Kidney (tissue), 14 donors: ENCODE results near the gene SBK3. TPM values are rescaled to one million over a fixed set of nuclear protein-coding genes. Genes with fewer than 3 reads are reported as not detected.

Source experiments
- DNase-seq, 5 donors: peaks; one replicate each; pipeline ENCODE4 v3.0.0-alpha.2; 2013 to 2020
- FAIRE-seq: peaks from 2 replicates; lab custom pipeline; 2012; peaks lifted over from hg19 to GRCh38; lab: Jason Lieb, UNC
- H3K27ac ChIP-seq, 2 donors: one replicate each; pipeline ENCODE4 v1.7.0; 2013; ENCODE audit warnings: low read depth in 2 of 2, low read length in 2 of 2, inconsistent platforms in 1 of 2
- H3K27me3 ChIP-seq: one replicate; pipeline ENCODE4 v1.7.1; 2013; ENCODE audit warnings: low read length, inconsistent platforms; ENCODE audit not compliant: control insufficient read depth, insufficient read depth
- H3K36me3 ChIP-seq, 3 donors: one replicate each; pipeline versions ENCODE4 v1.7.0 to v1.7.1; 2013; ENCODE audit warnings: low read length in 3 of 3, control low read depth in 1 of 3, inconsistent platforms in 1 of 3; ENCODE audit not compliant: insufficient read depth in 3 of 3, control insufficient read depth in 2 of 3
- H3K4me1 ChIP-seq, 3 donors: one replicate each; pipeline versions ENCODE4 v1.7.0 to v1.7.1; 2013; ENCODE audit warnings: low read length in 3 of 3, inconsistent platforms in 1 of 3, low read depth in 1 of 3; ENCODE audit not compliant: control insufficient read depth in 2 of 3, insufficient read depth in 2 of 3
- H3K4me3 ChIP-seq, 3 donors: one replicate each; pipeline versions ENCODE4 v1.7.0 to v1.8.1; 2013; ENCODE audit warnings: low read length in 3 of 3, control low read depth in 1 of 3, inconsistent platforms in 1 of 3
- H3K9ac ChIP-seq, 3 donors: one replicate each; pipeline versions ENCODE4 v1.7.0 to v1.7.1; 2013; ENCODE audit warnings: low read length in 3 of 3, control low read depth in 1 of 3, inconsistent platforms in 1 of 3
- H3K9me3 ChIP-seq, 3 donors: one replicate each; pipeline versions ENCODE4 v1.7.0 to v1.7.1; 2013; ENCODE audit warnings: low read length in 3 of 3, control low read depth in 1 of 3, inconsistent platforms in 1 of 3; ENCODE audit not compliant: control insufficient read depth in 2 of 3, insufficient read depth in 1 of 3
- intact Hi-C: fragments of 100-400 bp; cut with DNase I; formaldehyde crosslinking; loops from one replicate; pipeline ENCODE4 v1.11.1; 2022
- polyA plus RNA-seq: library from polyadenylated mRNA; stranded (reverse); fragments of 350-450 nt; fragmentation: Illumina TruSeq; extraction: RNeasy Lipid Tissue Mini Kit (QIAGEN cat#74804); gene quantifications from one replicate; pipeline ENCODE4 v1.2.3, GENCODE V29; 2014; ENCODE audit warnings: low read depth, low replicate concordance; ENCODE audit not compliant: insufficient read depth
- total RNA-seq: library from RNA; stranded (reverse); fragmentation: NEBNext Ultra II Directional; extraction: Animal tissue kit (Norgen Biotek cat#: 25700); gene quantifications from one replicate; pipeline ENCODE4 v1.2.1, GENCODE V29; 2021
- TF ChIP-seq, protein P1 (sequence below): IDR thresholded peaks from 3 replicates; pipeline ENCODE4 v1.5.1; 2012; ENCODE audit warnings: mild to moderate bottlenecking, moderate library complexity, borderline replicate concordance; ENCODE audit not compliant: insufficient read depth; ENCODE audit errors: extremely low read depth
- donor health status: control.
- donor health status: control.
- donor health status: control.
- donor health status: control.
- donor health status: control.
- donor health status: DM: yes; HTN: yes; CAD: no.
- donor health status: Normal renal cell carcinoma (clear cell type).

SBK3 gene
- total and polyA plus RNA-seq, 2 donors from 2014 or later = 0.66 TPM; not detected in 1

GRCh38 chr19:55525289-55526101, 19.8 kb downstream of the SBK3 start:
- FAIRE-seq = no peak
- no peak overlapping the region for H3K9ac ChIP-seq
- peaks cover 0 to 6% (median 0%) of the 10 kb centered on the region in 3 donors for H3K9me3 ChIP-seq
- no peaks in the 10 kb centered on the region for H3K27me3 ChIP-seq
- intact Hi-C loops = no loop called here
- no peak overlapping the region for H3K27ac ChIP-seq
- peaks cover 0 to 4% (median 0%) of the 10 kb centered on the region in 3 donors for H3K36me3 ChIP-seq
- peak in 4 of 5 donors; percentile 50 to 66 (median 60) for DNase-seq
- TF ChIP-seq, protein P1, sequence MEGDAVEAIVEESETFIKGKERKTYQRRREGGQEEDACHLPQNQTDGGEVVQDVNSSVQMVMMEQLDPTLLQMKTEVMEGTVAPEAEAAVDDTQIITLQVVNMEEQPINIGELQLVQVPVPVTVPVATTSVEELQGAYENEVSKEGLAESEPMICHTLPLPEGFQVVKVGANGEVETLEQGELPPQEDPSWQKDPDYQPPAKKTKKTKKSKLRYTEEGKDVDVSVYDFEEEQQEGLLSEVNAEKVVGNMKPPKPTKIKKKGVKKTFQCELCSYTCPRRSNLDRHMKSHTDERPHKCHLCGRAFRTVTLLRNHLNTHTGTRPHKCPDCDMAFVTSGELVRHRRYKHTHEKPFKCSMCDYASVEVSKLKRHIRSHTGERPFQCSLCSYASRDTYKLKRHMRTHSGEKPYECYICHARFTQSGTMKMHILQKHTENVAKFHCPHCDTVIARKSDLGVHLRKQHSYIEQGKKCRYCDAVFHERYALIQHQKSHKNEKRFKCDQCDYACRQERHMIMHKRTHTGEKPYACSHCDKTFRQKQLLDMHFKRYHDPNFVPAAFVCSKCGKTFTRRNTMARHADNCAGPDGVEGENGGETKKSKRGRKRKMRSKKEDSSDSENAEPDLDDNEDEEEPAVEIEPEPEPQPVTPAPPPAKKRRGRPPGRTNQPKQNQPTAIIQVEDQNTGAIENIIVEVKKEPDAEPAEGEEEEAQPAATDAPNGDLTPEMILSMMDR = no peak
- H3K4me1 ChIP-seq = peaks cover 0 to 8% (median 3%) of the 10 kb centered on the region in 3 donors
- H3K4me3 ChIP-seq = no peak overlapping the region

DNA sequence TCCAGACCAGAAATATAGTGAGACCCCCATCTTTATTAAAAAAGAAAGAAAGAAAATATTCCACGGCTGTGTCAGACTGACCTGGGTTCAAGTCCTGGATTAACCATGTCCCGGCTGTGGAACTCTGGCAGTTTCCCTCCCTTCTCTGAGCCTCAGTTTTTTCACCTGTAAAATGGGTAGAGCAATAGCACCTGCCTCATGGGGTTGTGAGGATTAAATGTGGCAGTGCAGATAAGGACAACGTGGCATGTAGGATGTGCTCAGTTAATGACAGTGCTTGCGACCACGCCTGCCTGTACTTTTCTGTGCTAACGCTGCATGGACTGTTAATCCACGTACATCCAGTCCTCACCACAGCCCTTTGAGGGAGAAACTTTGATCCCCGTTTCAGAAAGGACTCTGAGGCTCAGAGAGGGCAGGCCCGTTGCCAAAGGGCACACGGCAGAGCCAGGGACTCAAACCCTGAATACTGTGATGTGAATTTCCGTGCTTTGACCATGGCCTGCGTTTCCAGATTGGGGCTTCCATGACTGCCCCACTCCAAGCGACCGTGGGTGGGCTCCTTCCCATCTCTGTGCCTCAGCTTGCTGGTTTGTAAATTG, 24.6 kb downstream of the SBK3 start:
- H3K36me3 ChIP-seq = no peaks in the 10 kb centered on the region
- no peaks in the 10 kb centered on the region for H3K4me1 ChIP-seq
- no peaks in the 10 kb centered on the region for H3K9me3 ChIP-seq
- intact Hi-C loops = no loop called here
- TF ChIP-seq, protein P1 = no peak
- H3K4me3 ChIP-seq = no peak overlapping the region
- H3K9ac ChIP-seq = no peak overlapping the region
- DNase-seq (no peak), FAIRE-seq (no peak)
- H3K27me3 ChIP-seq = no peaks in the 10 kb centered on the region
- no peak overlapping the region for H3K27ac ChIP-seq

DNA sequence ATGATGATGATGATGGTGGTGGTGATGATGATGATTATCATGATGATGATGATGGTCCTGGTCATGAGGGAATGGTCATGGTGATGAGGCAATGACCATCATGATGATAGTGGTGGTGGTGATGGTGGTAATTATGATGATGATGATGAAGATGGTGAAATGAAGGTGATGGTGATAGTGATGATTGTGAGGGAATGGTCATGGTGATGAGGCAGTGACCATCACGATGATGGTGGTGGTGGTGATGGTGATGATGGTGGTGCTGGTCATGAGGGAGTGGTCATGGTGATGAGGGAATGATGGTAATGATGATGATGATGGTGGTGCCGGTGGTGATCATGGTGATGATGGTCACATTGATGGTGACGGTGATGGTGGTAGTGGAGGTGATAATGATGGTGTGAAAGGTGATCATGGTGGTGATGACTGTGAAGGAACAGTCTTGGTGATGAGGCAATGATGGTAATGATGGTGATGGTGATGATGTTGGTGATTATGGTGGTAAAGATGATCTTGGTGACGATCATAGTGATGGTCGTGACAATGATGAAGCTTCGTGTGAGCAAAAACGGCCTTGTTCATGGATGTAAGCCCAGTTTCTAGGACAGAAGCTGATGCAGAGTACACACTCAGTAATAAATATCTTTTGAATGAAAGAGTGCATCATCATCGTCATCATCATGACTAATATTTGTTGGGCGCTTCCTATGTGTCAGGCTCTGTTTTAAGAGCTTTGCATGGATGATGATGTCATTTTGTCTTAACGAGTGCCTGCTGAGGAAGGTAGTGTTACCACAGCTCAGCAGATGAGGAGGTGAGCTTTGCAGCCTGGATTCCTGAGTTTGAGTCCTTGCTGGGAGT, 25.7 kb downstream of the SBK3 start:
- H3K4me3 ChIP-seq = no peak overlapping the region
- no peaks in the 10 kb centered on the region for H3K27me3 ChIP-seq
- no peak overlapping the region for H3K27ac ChIP-seq
- FAIRE-seq (no peak), DNase-seq (no peak)
- intact Hi-C loops = no loop called here
- H3K9me3 ChIP-seq = no peaks in the 10 kb centered on the region
- H3K36me3 ChIP-seq = no peaks in the 10 kb centered on the region
- TF ChIP-seq, protein P1 = no peak
- no peaks in the 10 kb centered on the region for H3K4me1 ChIP-seq
- H3K9ac ChIP-seq = no peak overlapping the region
